Adrenal gland (tissue), 5 donors: Measurements from ENCODE around the gene UNC45A.

Experiments
- CTCF ChIP-seq, 6 experiments: fragments of 450-650 bp in 4 of 6; fragments of 200-600 bp in 2 of 6; sonication (generic) in 1 of 6; IDR thresholded peaks; 1 replicate in 5 of 6; 2 replicates in 1 of 6; pipeline versions ENCODE4 v1.5.1 to v1.8.0; 2016 to 2021; ENCODE audit warnings: antibody characterized with exemption in 6 of 6, mild to moderate bottlenecking in 2 of 6, moderate library complexity in 1 of 6
- POLR2A ChIP-seq, 2 donors: fragments of 450-650 bp; IDR thresholded peaks; one replicate each; pipeline ENCODE4 v1.6.1; 2017; ENCODE audit warnings: antibody characterized with exemption in 2 of 2, mild to moderate bottlenecking in 2 of 2, moderate library complexity in 1 of 2
- donor health status: DM: no; HTN: no; CAD: no.

- TF ChIP-seq CTCF (IDR thresholded peaks at IDR 0.05) = no peak
- no peak for TF ChIP-seq POLR2A (IDR thresholded peaks at IDR 0.05)
Observed at GRCh38 chr15:90909976-90910375, 25.1 kb upstream of the UNC45A start.
